ENCODE measurements around the gene EIF3B.

- TF ChIP-seq ZNF707 (CRISPR knock-in tag; conservative IDR thresholded peaks at IDR 0.05) (no peak), PRPF4 (IDR thresholded peaks at IDR 0.05; ENCODE audit: insufficient read depth, low read depth, low read length, poor library complexity, severe bottlenecking) (no peak), MCM2 (IDR thresholded peaks at IDR 0.05; ENCODE audit: low read depth) (no peak), ZNF766 (CRISPR knock-in tag; conservative IDR thresholded peaks at IDR 0.05) (no peak), ZNF263 (CRISPR knock-in tag; IDR thresholded peaks at IDR 0.05; ENCODE audit: borderline replicate concordance) (no peak)
These were observed 44.7 kb upstream of the EIF3B start for GRCh38 chr7:2309889-2310331.

Data from K562 (cell line).